IMR-90 (cell line): ENCODE data around the gene POU2F1. TPM values are rescaled to one million over a fixed set of nuclear protein-coding genes. Genes with fewer than 3 reads are reported as not detected.

Source experiments
- ATAC-seq: fragments of 200-7000 bp; cut with Tn5 transposase; 2 replicates; pipeline ENCODE4 v1.9.1; 2020; ENCODE audit warnings: low read depth, mild to moderate bottlenecking, moderate library complexity
- BruUV-seq: library from RNA; stranded (reverse); fragments of 400-500 nt; replicated peaks from 2 replicates; lab custom pipeline; 2021; lab: Mats Ljungman, UMichigan
- CTCF ChIA-PET: fragments of 300-600 bp; formaldehyde crosslinking; extraction: SDS; loops from one replicate; lab custom pipeline; 2021; ENCODE audit warnings: antibody characterized with exemption; lab: Yijun Ruan, JAX
- POLR2A ChIA-PET: fragments of 300-600 bp; sonication (Branson Sonifier 250); formaldehyde crosslinking; loops from one replicate; lab custom pipeline; 2022; ENCODE audit warnings: antibody characterized with exemption; ENCODE audit not compliant: unreplicated experiment; lab: Charles Lee
- DNase-seq: peaks from one replicate; pipeline ENCODE4 v3.0.0; 2013
- H2AFZ ChIP-seq: replicated peaks from 2 replicates; pipeline ENCODE3; 2013; ENCODE audit warnings: low read length, mild to moderate bottlenecking; ENCODE audit not compliant: poor library complexity
- H2AK5ac ChIP-seq: 2 replicates; pipeline ENCODE4 v1.6.1; 2013; ENCODE audit warnings: low read depth, low read length, inconsistent platforms
- H2AK9ac ChIP-seq: replicated peaks from 2 replicates; pipeline ENCODE3; 2013; ENCODE audit warnings: mild to moderate bottlenecking, low read depth, low read length, moderate library complexity; ENCODE audit not compliant: poor library complexity
- H2BK120ac ChIP-seq: 2 replicates; pipeline ENCODE4 v1.6.1; 2013; ENCODE audit warnings: low read depth, low read length, inconsistent platforms
- H2BK15ac ChIP-seq: 3 replicates; pipeline ENCODE4 v1.6.1; 2013; ENCODE audit warnings: low read depth, low read length, inconsistent platforms
- H2BK20ac ChIP-seq: 2 replicates; pipeline ENCODE4 v1.6.1; 2013; ENCODE audit warnings: low read depth, mild to moderate bottlenecking, inconsistent platforms, low read length, moderate library complexity
- H2BK5ac ChIP-seq: 2 replicates; pipeline ENCODE4 v1.6.1; 2013; ENCODE audit warnings: mild to moderate bottlenecking, low read depth, low read length, inconsistent platforms; ENCODE audit not compliant: poor library complexity, severe bottlenecking
- H3K14ac ChIP-seq: replicated peaks from 2 replicates; pipeline ENCODE4 v1.6.1; 2013; ENCODE audit warnings: low read depth, low read length, inconsistent platforms
- H3K18ac ChIP-seq: 2 replicates; pipeline ENCODE4 v1.6.1; 2013; ENCODE audit warnings: low read depth, low read length, control low read depth
- H3K23ac ChIP-seq: 2 replicates; pipeline ENCODE4 v1.6.1; 2013; ENCODE audit warnings: low read depth, low read length, inconsistent platforms
- H3K27ac ChIP-seq: 2 replicates; pipeline ENCODE4 v1.5.1; 2013; ENCODE audit warnings: mild to moderate bottlenecking, control low read depth, low read length; ENCODE audit not compliant: insufficient read depth
- H3K27me3 ChIP-seq: 2 replicates; pipeline ENCODE4 v1.6.1; 2013; ENCODE audit warnings: low read length; ENCODE audit not compliant: control insufficient read depth, insufficient read depth
- H3K36me3 ChIP-seq: 2 replicates; pipeline ENCODE4 v1.6.1; 2013; ENCODE audit warnings: low read length, mixed read lengths; ENCODE audit not compliant: control insufficient read depth, insufficient read depth
- H3K4ac ChIP-seq: 2 replicates; pipeline ENCODE4 v1.6.1; 2013; ENCODE audit warnings: low read depth, low read length, inconsistent platforms
- H3K4me1 ChIP-seq: 2 replicates; pipeline ENCODE4 v1.6.1; 2013; ENCODE audit warnings: low read length, mixed read lengths; ENCODE audit not compliant: control insufficient read depth, insufficient read depth
- H3K4me2 ChIP-seq: 2 replicates; pipeline ENCODE4 v1.6.1; 2013; ENCODE audit warnings: low read depth, mild to moderate bottlenecking, control low read depth, low read length, moderate library complexity
- H3K4me3 ChIP-seq: 2 replicates; pipeline ENCODE4 v1.5.1; 2013; ENCODE audit warnings: low read depth, mild to moderate bottlenecking, control low read depth, low read length, moderate library complexity; ENCODE audit not compliant: insufficient read depth
- H3K56ac ChIP-seq: 2 replicates; pipeline ENCODE4 v1.6.1; 2013; ENCODE audit warnings: low read length, inconsistent platforms; ENCODE audit not compliant: insufficient read depth; ENCODE audit errors: extremely low read depth
- H3K79me1 ChIP-seq, 2 experiments: 2 replicates each; pipeline ENCODE4 v1.6.1; 2013; ENCODE audit warnings: low read length in 2 of 2, inconsistent platforms in 1 of 2, low read depth in 1 of 2
- H3K9ac ChIP-seq: 2 replicates; pipeline ENCODE4 v1.6.1; 2013; ENCODE audit warnings: low read depth, low read length, control low read depth
- H3K9me1 ChIP-seq: 2 replicates; pipeline ENCODE4 v1.6.1; 2013; ENCODE audit warnings: low read length, inconsistent platforms; ENCODE audit not compliant: insufficient read depth
- H3K9me3 ChIP-seq: 2 replicates; pipeline ENCODE4 v1.6.1; 2013; ENCODE audit warnings: low read length; ENCODE audit not compliant: control insufficient read depth, insufficient read depth
- H4K20me1 ChIP-seq: 2 replicates; pipeline ENCODE4 v1.6.1; 2013; ENCODE audit warnings: low read length, inconsistent platforms; ENCODE audit not compliant: insufficient read depth
- H4K5ac ChIP-seq: 2 replicates; pipeline ENCODE4 v1.6.1; 2013; ENCODE audit warnings: mild to moderate bottlenecking, low read depth, low read length, control low read depth
- H4K8ac ChIP-seq, 2 experiments: 2 replicates each; pipeline ENCODE4 v1.6.1; 2013; ENCODE audit warnings: low read depth in 2 of 2, low read length in 2 of 2, control low read depth in 1 of 2, inconsistent platforms in 1 of 2
- H4K91ac ChIP-seq: 2 replicates; pipeline ENCODE4 v1.6.1; 2013; ENCODE audit warnings: low read depth, low read length, inconsistent platforms; ENCODE audit not compliant: insufficient read depth
- CEBPB ChIP-seq: IDR thresholded peaks from 2 replicates; pipeline ENCODE4 v1.6.1; 2012; ENCODE audit warnings: low read depth, low read length, improper control_type of control experiment
- CHD1 ChIP-seq: IDR thresholded peaks from 2 replicates; pipeline ENCODE4 v1.6.1; 2012; ENCODE audit warnings: low read depth, low read length, improper control_type of control experiment
- FOS ChIP-seq: fragments of 150-350 bp; IDR thresholded peaks from 2 replicates; pipeline ENCODE4 v1.6.1; 2016; ENCODE audit warnings: low read depth, low read length
- MAZ ChIP-seq: IDR thresholded peaks from 2 replicates; pipeline ENCODE4 v1.6.1; 2012; ENCODE audit warnings: low read depth, mild to moderate bottlenecking, low read length, improper control_type of control experiment, moderate library complexity, borderline replicate concordance
- MXI1 ChIP-seq: IDR thresholded peaks from 2 replicates; pipeline ENCODE4 v1.6.1; 2012; ENCODE audit warnings: low read depth, mild to moderate bottlenecking, low read length, moderate library complexity, borderline replicate concordance
- NFE2L2 ChIP-seq: fragments of 150-350 bp; IDR thresholded peaks from 2 replicates; pipeline ENCODE4 v1.6.1; 2016; ENCODE audit warnings: low read depth, mild to moderate bottlenecking, low read length
- SMC3 ChIP-seq: fragments of 150-350 bp; IDR thresholded peaks from 2 replicates; pipeline ENCODE4 v1.6.1; 2016; ENCODE audit warnings: low read depth, mild to moderate bottlenecking, antibody characterized with exemption, low read length, moderate library complexity
- WGBS, 2 experiments: methylation state at CpG; one replicate each; pipeline versions ENCODE4 v1.1.5 to v1.1.7; 2013; ENCODE audit warnings: missing lambda C conversion rate in 2 of 2; ENCODE audit not compliant: insufficient read length in 1 of 2; ENCODE audit errors: extremely low coverage in 2 of 2; 5-methylcytosine and 5-hydroxymethylcytosine counted together
- dilution Hi-C: fragments of 300-500 bp; cut with HindIII; formaldehyde crosslinking; loops from one replicate; pipeline ENCODE4 v1.14.3; 2018; ENCODE audit warnings: low sequenced_read_pairs; ENCODE audit not compliant: unreplicated experiment
- in situ Hi-C: fragments of 300-500 bp; cut with MboI; formaldehyde crosslinking; loops from 3 replicates; pipeline ENCODE4 v1.14.3; 2019; ENCODE audit warnings: low sequenced_read_pairs, inconsistent platforms, mixed read lengths
- intact Hi-C: fragments of 100-400 bp; cut with micrococcal nuclease; formaldehyde crosslinking; loops from 2 replicates; pipeline ENCODE4 v1.10.0; 2022
- polyA plus RNA-seq, 3 experiments: library from polyadenylated mRNA; depleted of rRNA; stranded (reverse); fragments of >200 nt; gene quantifications; 2 replicates each; pipeline ENCODE4 v1.2.3, GENCODE V29; 2012; ENCODE audit warnings: low replicate concordance in 1 of 3
- total RNA-seq: library from RNA; depleted of rRNA; stranded (reverse); fragments of >200 nt; gene quantifications from 2 replicates; pipeline ENCODE4 v1.2.3, GENCODE V29; 2012
- TF ChIP-seq, protein P1 (sequence below): conservative IDR thresholded peaks from 2 replicates; pipeline ENCODE4 v1.5.1; 2012; ENCODE audit warnings: mild to moderate bottlenecking, low read depth, low read length, improper control_type of control experiment

POU2F1 gene
- total and polyA plus RNA-seq, 2 of the 4 experiments (the other 2 are of a cell fraction) = 1.2 to 3.4 TPM

DNA sequence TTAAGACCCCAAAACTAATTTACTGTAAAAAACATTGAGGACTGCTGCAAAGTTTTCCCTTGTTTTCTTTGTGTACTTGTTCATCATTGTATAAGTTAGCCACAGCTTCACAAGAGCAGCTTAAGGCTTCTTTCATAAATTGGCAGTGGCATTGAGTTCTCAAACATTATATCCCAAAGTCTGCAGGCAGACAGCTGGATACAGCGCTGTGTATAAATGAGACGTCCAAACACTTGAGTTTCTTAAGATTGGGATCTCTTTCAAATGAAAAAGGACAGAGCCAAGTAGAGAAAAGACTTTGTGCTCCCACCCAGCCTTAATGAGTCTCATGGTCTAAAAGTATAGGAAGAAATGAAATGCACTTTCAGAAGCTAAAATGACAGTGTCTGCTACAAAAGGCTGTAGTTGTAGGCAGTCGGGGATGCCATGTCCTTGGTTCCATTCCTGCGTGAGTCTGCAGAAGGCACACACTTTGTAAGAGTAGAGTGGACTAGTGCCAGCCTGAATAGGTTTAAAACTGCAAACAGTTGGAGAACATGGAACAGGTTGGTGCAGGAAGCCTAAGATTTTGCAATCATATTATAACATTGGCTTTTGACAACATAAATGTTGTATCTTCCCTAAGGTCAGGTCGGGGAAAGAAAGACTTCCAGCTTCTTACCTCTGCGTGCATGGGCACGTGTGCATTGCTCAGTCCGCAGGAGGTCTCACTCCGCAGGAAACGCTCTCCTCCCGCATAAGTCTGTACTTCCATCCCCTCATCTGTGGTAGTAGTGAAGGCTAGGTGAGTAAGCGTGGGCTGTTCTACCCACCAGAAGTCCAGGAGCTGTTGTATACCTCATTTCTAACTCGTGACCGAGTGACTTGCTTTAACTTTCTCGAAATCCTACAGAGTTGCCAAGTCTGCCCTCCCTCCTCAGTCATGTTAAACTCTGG, 203.3 kb downstream of the POU2F1 start (continued):
- TF ChIP-seq MAZ = no peak
- no peak for TF ChIP-seq SMC3

- no peaks in the 10 kb centered on the region; the same call in 1 of the 2 replicates for H3K4me1 ChIP-seq
- no peaks in the 10 kb centered on the region for H4K20me1 ChIP-seq
- no peak overlapping the region for H3K9ac ChIP-seq
- H3K9me3 ChIP-seq = no peaks in the 10 kb centered on the region
- H2AK9ac ChIP-seq = no peak overlapping the region
- no peak overlapping the region for H2BK120ac ChIP-seq
- H2AFZ ChIP-seq = no peak overlapping the region
- no peaks in the 10 kb centered on the region for H3K27me3 ChIP-seq
- WGBS, 2 experiments = no CpG with 5 or more reads among the region's 7 CpGs
- no peaks in the 10 kb centered on the region for H3K79me1 ChIP-seq
- H3K18ac ChIP-seq = no peak overlapping the region
- no peak overlapping the region for H3K23ac ChIP-seq
- TF ChIP-seq FOS (no peak), MAZ (no peak), CEBPB (no peak), CHD1 (no peak), MXI1 (no peak), NFE2L2 (no peak)
- TF ChIP-seq, protein P1, sequence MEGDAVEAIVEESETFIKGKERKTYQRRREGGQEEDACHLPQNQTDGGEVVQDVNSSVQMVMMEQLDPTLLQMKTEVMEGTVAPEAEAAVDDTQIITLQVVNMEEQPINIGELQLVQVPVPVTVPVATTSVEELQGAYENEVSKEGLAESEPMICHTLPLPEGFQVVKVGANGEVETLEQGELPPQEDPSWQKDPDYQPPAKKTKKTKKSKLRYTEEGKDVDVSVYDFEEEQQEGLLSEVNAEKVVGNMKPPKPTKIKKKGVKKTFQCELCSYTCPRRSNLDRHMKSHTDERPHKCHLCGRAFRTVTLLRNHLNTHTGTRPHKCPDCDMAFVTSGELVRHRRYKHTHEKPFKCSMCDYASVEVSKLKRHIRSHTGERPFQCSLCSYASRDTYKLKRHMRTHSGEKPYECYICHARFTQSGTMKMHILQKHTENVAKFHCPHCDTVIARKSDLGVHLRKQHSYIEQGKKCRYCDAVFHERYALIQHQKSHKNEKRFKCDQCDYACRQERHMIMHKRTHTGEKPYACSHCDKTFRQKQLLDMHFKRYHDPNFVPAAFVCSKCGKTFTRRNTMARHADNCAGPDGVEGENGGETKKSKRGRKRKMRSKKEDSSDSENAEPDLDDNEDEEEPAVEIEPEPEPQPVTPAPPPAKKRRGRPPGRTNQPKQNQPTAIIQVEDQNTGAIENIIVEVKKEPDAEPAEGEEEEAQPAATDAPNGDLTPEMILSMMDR = no peak
- H3K14ac ChIP-seq = no peak overlapping the region
- CTCF ChIA-PET = interaction anchor here (1.7 kb wide), 1 partner anchor 24 kb away, joined by 10 read pairs; no protein-coding TSS in a partner anchor
- no TSS peak for BruUV-seq
- dilution Hi-C loops (loop anchor here (25.0 kb wide), 1 partner anchor 163 kb away; no protein-coding TSS in a partner anchor), intact Hi-C loops (no loop called here), in situ Hi-C loops (loop anchor here (10.0 kb wide), 1 partner anchor 59 kb away; no protein-coding TSS in a partner anchor)
- H3K4me2 ChIP-seq = no peak overlapping the region
- no peak overlapping the region for H2BK20ac ChIP-seq
- no peak overlapping the region for H3K27ac ChIP-seq
- H2BK15ac ChIP-seq = no peak overlapping the region
- no peak overlapping the region for H2AK5ac ChIP-seq
- POLR2A ChIA-PET = no interaction called here
- no peak overlapping the region for H2BK5ac ChIP-seq
- H3K4ac ChIP-seq = no peak overlapping the region
- no peak for ATAC-seq
- H3K9me1 ChIP-seq = no peaks in the 10 kb centered on the region
- H4K5ac ChIP-seq = no peak overlapping the region
- H4K91ac ChIP-seq = no peak overlapping the region
- H3K36me3 ChIP-seq = no peaks in the 10 kb centered on the region; the same call in 1 of the 2 replicates
- no peak overlapping the region for H3K4me3 ChIP-seq
- H3K56ac ChIP-seq = no peak overlapping the region
- no peak for DNase-seq
- no peak overlapping the region for H4K8ac ChIP-seq
These were observed 204.8 kb downstream of the POU2F1 start for GRCh38 chr1:167425482-167425881.
